ENCODE data around the gene TST. TPM values are rescaled to one million over a fixed set of nuclear protein-coding genes. Genes with fewer than 3 reads are reported as not detected.

The TST gene
- total and polyA plus RNA-seq, 10 donors: 10.3 to 27.1 (median 12.8) TPM

- 62 to 82% (median 69%) methylated on average over 3 of the region's 3 CpGs for WGBS, 5 donors
- peaks cover 0 to 26% (median 0%) of the 10 kb centered on the region in 7 donors for H3K27me3 ChIP-seq (replicated peaks in 1 of 7)
- peaks cover 0 to 14% (median 2%) of the 10 kb centered on the region in 8 donors for H3K9me3 ChIP-seq
- TF ChIP-seq CTCF (IDR thresholded peaks at IDR 0.05 in 8 of 11, conservative IDR thresholded peaks at IDR 0.05 in 3 of 11): no peak
- no peak for TF ChIP-seq POLR2AphosphoS5 (IDR thresholded peaks at IDR 0.05)
- TF ChIP-seq POLR2A (IDR thresholded peaks at IDR 0.05): no peak
- DNase-seq: no peak
- H3K4me1 ChIP-seq: peaks cover 0 to 8% (median 0%) of the 10 kb centered on the region in 6 donors
- no peaks in the 10 kb centered on the region for H3K36me3 ChIP-seq
- no peak overlapping the region for H3K27ac ChIP-seq
- intact Hi-C loops (cut with DNase I; ENCODE audit: low total_unique reads): no loop called here
- no peak overlapping the region for H3K4me3 ChIP-seq
Observed at GRCh38 chr22:36961626-36962025, 57.6 kb downstream of the TST start.

Small RNA genes within 50 kb of the gene (small RNA-seq; reads per million reads assigned to genes)
- 0 reads per million in 4 donors for gene RF00019

Other genes starting within 250 kb of the TST start
- 10 to 100 TPM; 12.4 to 35.4 (median 25.6) TPM for gene IFT27, start 243.3 kb downstream of the TST start, total RNA-seq
- gene IFT27, start 243.3 kb downstream of the TST start, polyA plus RNA-seq: 10 to 100 TPM; 17.5 to 23.4 (median 20.1) TPM
- gene PVALB, start 202.4 kb downstream of the TST start, total RNA-seq: 1 to 10 TPM in 2 of 7 donors, under 1 TPM in 3, not detected in 2; 0.91 to 3.2 (median 0.95) TPM
- 1 to 10 TPM in 2 of 3 donors, under 1 TPM in 1; 0.52 to 2.8 (median 1.0) TPM for gene PVALB, start 202.4 kb downstream of the TST start, polyA plus RNA-seq
- gene NCF4, start 158.4 kb downstream of the TST start, total RNA-seq: 100 to 1,000 TPM in 6 of 7 donors, 10 to 100 TPM in 1; 89.0 to 222 (median 146) TPM
- 100 to 1,000 TPM; 116 to 178 (median 162) TPM for gene NCF4, start 158.4 kb downstream of the TST start, polyA plus RNA-seq
- 100 to 1,000 TPM in 1 of 7 donors, 10 to 100 TPM in 6; 35.9 to 110 (median 61.3) TPM for gene CSF2RB, start 105.8 kb downstream of the TST start, total RNA-seq
- gene CSF2RB, start 105.8 kb downstream of the TST start, polyA plus RNA-seq: 10 to 100 TPM; 14.2 to 19.7 (median 16.3) TPM
- 10 to 100 TPM; 13.9 to 44.8 (median 20.6) TPM for gene MPST, start 295 bp upstream of the TST start, total RNA-seq
- gene MPST, start 295 bp upstream of the TST start, polyA plus RNA-seq: 10 to 100 TPM; 24.5 to 40.3 (median 37.5) TPM
- gene KCTD17, start 32.3 kb upstream of the TST start, total RNA-seq: 10 to 100 TPM; 13.5 to 21.5 (median 17.9) TPM
- gene KCTD17, start 32.3 kb upstream of the TST start, polyA plus RNA-seq: 10 to 100 TPM; 10.7 to 27.5 (median 13.0) TPM
- gene TMPRSS6, start 90.3 kb upstream of the TST start, total RNA-seq: under 1 TPM in 2 of 7 donors, not detected in 5; 0.54 to 0.55 TPM
- under 1 TPM; 0.09 to 0.28 (median 0.26) TPM for gene TMPRSS6, start 90.3 kb upstream of the TST start, polyA plus RNA-seq
- 10 to 100 TPM; 20.6 to 75.2 (median 51.5) TPM for gene IL2RB, start 130.5 kb upstream of the TST start, total RNA-seq
- 1 to 10 TPM; 3.7 to 5.9 (median 3.9) TPM for gene IL2RB, start 130.5 kb upstream of the TST start, polyA plus RNA-seq
- gene C1QTNF6, start 168.8 kb upstream of the TST start, total RNA-seq: 10 to 100 TPM in 1 of 7 donors, 1 to 10 TPM in 6; 5.3 to 10.3 (median 6.9) TPM
- 1 to 10 TPM; 7.7 to 8.9 (median 8.8) TPM for gene C1QTNF6, start 168.8 kb upstream of the TST start, polyA plus RNA-seq
- 1 to 10 TPM in 3 of 7 donors, under 1 TPM in 4; 0.56 to 2.0 (median 0.95) TPM for gene SSTR3, start 193.0 kb upstream of the TST start, total RNA-seq
- 1 to 10 TPM; 1.2 to 2.0 (median 1.5) TPM for gene SSTR3, start 193.0 kb upstream of the TST start, polyA plus RNA-seq
- 100 to 1,000 TPM; 270 to 493 (median 363) TPM for gene RAC2, start 224.8 kb upstream of the TST start, total RNA-seq
- gene RAC2, start 224.8 kb upstream of the TST start, polyA plus RNA-seq: 100 to 1,000 TPM; 389 to 421 (median 410) TPM